Measurements from ENCODE around the gene NR3C2. TPM values are rescaled to one million over a fixed set of nuclear protein-coding genes. Genes with fewer than 3 reads are reported as not detected.
"Not testable (repeated sequence)": the region's sequence is repeated elsewhere in the genome, so short reads cannot be mapped to it uniquely, and the experiment has no call there.

NR3C2 gene
- total RNA-seq, 1 experiment from 2014 or later, result 1.6 TPM

DNA sequence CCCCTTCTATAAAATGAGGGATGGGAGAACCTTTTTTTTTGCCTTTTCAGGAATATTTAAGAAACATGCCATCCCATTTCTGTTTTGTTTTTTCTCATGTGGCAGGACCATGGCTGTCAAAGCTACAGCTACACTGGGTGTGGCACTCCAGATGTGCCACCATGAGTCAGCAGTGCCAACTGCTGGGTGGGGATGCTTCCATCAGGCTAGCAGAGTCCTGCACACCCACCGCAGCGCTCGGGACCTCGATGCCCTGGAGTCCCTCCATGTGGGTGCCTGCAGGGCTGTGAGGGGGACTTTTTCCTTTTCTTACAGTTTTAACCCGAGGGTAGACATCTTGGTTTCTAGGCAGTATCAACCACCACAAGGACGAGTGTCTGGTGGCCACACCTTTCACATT, 352.6 kb downstream of the NR3C2 start:
- no peak for DNase-seq (ENCODE audit: low spot score)
- no TSS peak for BruUV-seq (replicated peaks)
- TF ChIP-seq EZH2 (IDR thresholded peaks at IDR 0.05; ENCODE audit: borderline replicate concordance, low read depth, low read length, poor library complexity, severe bottlenecking), result no peak
- TF ChIP-seq, protein P1, sequence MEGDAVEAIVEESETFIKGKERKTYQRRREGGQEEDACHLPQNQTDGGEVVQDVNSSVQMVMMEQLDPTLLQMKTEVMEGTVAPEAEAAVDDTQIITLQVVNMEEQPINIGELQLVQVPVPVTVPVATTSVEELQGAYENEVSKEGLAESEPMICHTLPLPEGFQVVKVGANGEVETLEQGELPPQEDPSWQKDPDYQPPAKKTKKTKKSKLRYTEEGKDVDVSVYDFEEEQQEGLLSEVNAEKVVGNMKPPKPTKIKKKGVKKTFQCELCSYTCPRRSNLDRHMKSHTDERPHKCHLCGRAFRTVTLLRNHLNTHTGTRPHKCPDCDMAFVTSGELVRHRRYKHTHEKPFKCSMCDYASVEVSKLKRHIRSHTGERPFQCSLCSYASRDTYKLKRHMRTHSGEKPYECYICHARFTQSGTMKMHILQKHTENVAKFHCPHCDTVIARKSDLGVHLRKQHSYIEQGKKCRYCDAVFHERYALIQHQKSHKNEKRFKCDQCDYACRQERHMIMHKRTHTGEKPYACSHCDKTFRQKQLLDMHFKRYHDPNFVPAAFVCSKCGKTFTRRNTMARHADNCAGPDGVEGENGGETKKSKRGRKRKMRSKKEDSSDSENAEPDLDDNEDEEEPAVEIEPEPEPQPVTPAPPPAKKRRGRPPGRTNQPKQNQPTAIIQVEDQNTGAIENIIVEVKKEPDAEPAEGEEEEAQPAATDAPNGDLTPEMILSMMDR (conservative IDR thresholded peaks at IDR 0.05; ENCODE audit: low read depth, low read length), result no peak
- intact Hi-C loops (cut with micrococcal nuclease; ENCODE audit: unreplicated experiment), result no loop called here
- Histone ChIP-seq H3K36me3 (ENCODE audit: insufficient read depth, low read length, poor library complexity, severe bottlenecking) (no peaks in the 10 kb centered on the region), H3K27me3 (replicated peaks; ENCODE audit: insufficient read depth, low read depth, low read length, poor library complexity) (no peaks in the 10 kb centered on the region), H3K9me3 (ENCODE audit: low read depth, low read length, poor library complexity, severe bottlenecking) (no peaks in the 10 kb centered on the region), H3K4me1 (ENCODE audit: insufficient read depth, low read length, poor library complexity, severe bottlenecking) (no peaks in the 10 kb centered on the region), H3K27ac (ENCODE audit: low read depth, low read length, poor library complexity, severe bottlenecking) (no peak overlapping the region), H3K4me3 (ENCODE audit: low read depth, low read length, poor library complexity, severe bottlenecking) (no peak overlapping the region)
- ChIA-PET CTCF (no interaction called here), POLR2A (ENCODE audit: low non-redundant PET) (no interaction called here)

DNA sequence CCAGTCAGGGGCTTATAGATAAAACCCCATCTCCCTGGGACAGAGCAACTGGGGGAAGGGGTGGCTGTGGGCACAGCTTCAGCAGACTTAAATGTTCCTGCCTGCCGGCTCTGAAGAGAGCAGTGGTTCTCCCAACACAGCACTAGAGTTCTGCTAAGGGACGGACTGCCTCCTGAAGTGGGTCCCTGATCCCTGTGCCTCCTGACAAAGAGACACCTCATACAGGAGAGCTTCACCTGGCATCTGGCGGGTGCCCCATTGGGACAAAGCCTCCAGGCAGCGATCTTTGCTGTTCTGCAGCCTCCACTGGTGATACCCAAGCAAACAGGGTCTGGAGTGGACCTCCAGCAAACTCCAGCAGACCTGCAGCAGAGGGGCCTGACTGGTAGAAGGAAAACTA, 359.1 kb downstream of the NR3C2 start:
- H3K9me3 ChIP-seq (ENCODE audit: low read depth, low read length, poor library complexity, severe bottlenecking); H3K27me3 ChIP-seq (replicated peaks; ENCODE audit: insufficient read depth, low read depth, low read length, poor library complexity); POLR2A ChIA-PET (ENCODE audit: low non-redundant PET); H3K4me1 ChIP-seq (ENCODE audit: insufficient read depth, low read length, poor library complexity, severe bottlenecking); H3K36me3 ChIP-seq (ENCODE audit: insufficient read depth, low read length, poor library complexity, severe bottlenecking); DNase-seq (ENCODE audit: low spot score); H3K4me3 ChIP-seq (ENCODE audit: low read depth, low read length, poor library complexity, severe bottlenecking); intact Hi-C loops (cut with micrococcal nuclease; ENCODE audit: unreplicated experiment); BruUV-seq (replicated peaks); CTCF ChIA-PET; H3K27ac ChIP-seq (ENCODE audit: low read depth, low read length, poor library complexity, severe bottlenecking): not testable (repeated sequence)

DNA sequence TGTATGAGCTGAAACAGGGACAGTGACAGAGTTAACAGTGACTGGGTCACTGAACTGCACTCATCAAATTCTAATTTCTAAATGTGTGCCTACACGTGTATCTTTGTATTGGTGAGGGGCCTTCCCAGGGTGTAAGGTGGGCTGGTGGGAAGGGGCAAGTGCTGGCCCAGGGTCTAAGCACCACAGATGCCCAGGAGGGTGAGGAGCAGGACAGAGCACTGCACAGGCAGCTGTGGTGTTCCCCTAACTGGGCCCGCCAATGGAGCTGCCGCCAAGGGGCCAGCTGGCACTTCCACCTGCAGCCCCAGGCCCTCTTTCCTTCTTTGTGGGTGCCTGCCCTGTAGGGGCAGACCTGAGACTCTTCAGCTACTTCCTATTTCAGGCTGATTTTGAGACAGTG, 360.5 kb downstream of the NR3C2 start:
- no peaks in the 10 kb centered on the region for H3K36me3 ChIP-seq (ENCODE audit: insufficient read depth, low read length, poor library complexity, severe bottlenecking)
- ChIA-PET POLR2A (ENCODE audit: low non-redundant PET) (no interaction called here), CTCF (no interaction called here)
- H3K4me1 ChIP-seq (ENCODE audit: insufficient read depth, low read length, poor library complexity, severe bottlenecking), result no peaks in the 10 kb centered on the region
- no peaks in the 10 kb centered on the region for H3K9me3 ChIP-seq (ENCODE audit: low read depth, low read length, poor library complexity, severe bottlenecking)
- no peak overlapping the region for H3K27ac ChIP-seq (ENCODE audit: low read depth, low read length, poor library complexity, severe bottlenecking)
- H3K27me3 ChIP-seq (replicated peaks; ENCODE audit: insufficient read depth, low read depth, low read length, poor library complexity), result no peaks in the 10 kb centered on the region
- no peak for DNase-seq (ENCODE audit: low spot score)
- no peak overlapping the region for H3K4me3 ChIP-seq (ENCODE audit: low read depth, low read length, poor library complexity, severe bottlenecking)
- TF ChIP-seq, protein P1 (conservative IDR thresholded peaks at IDR 0.05; ENCODE audit: low read depth, low read length), result no peak
- TF ChIP-seq EZH2 (IDR thresholded peaks at IDR 0.05; ENCODE audit: borderline replicate concordance, low read depth, low read length, poor library complexity, severe bottlenecking), result no peak
- intact Hi-C loops (cut with micrococcal nuclease; ENCODE audit: unreplicated experiment), result no loop called here
- no TSS peak for BruUV-seq (replicated peaks)

DNA sequence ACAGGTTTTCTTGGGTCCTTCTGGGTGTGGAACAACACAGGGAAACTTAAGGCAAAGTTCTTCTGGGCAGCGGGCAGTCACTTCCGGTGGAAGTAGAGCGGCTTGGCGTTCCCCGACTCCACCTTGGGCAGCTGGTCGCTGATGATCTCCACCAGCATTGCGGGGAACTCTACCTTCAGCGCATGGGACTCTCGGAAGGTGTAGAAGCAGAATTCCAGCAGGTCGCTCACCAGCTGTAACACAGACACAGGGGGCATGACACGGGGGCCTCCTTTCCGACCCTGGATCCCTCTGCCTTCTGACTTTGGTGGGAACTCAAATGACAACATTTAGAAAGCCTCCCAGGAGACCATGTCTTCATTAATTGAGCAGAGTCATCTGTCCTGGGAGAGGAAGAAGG, 360.9 kb downstream of the NR3C2 start:
- Histone ChIP-seq H3K27ac (ENCODE audit: low read depth, low read length, poor library complexity, severe bottlenecking) (no peak overlapping the region), H3K4me3 (ENCODE audit: low read depth, low read length, poor library complexity, severe bottlenecking) (no peak overlapping the region), H3K36me3 (ENCODE audit: insufficient read depth, low read length, poor library complexity, severe bottlenecking) (no peaks in the 10 kb centered on the region), H3K4me1 (ENCODE audit: insufficient read depth, low read length, poor library complexity, severe bottlenecking) (no peaks in the 10 kb centered on the region), H3K9me3 (ENCODE audit: low read depth, low read length, poor library complexity, severe bottlenecking) (no peaks in the 10 kb centered on the region), H3K27me3 (replicated peaks; ENCODE audit: insufficient read depth, low read depth, low read length, poor library complexity) (no peaks in the 10 kb centered on the region)
- no peak for DNase-seq (ENCODE audit: low spot score)
- no peak for TF ChIP-seq EZH2 (IDR thresholded peaks at IDR 0.05; ENCODE audit: borderline replicate concordance, low read depth, low read length, poor library complexity, severe bottlenecking)
- TF ChIP-seq, protein P1 (conservative IDR thresholded peaks at IDR 0.05; ENCODE audit: low read depth, low read length), result no peak
- POLR2A ChIA-PET (ENCODE audit: low non-redundant PET), result no interaction called here
- intact Hi-C loops (cut with micrococcal nuclease; ENCODE audit: unreplicated experiment), result no loop called here
- CTCF ChIA-PET, result no interaction called here
- no TSS peak for BruUV-seq (replicated peaks)

All from A673 (cell line).